ENCODE results near the gene B3GNT8.
"Not testable (repeated sequence)": the region's sequence is repeated elsewhere in the genome, so short reads cannot be mapped to it uniquely, and the experiment has no call there.

GRCh38 chr19:41463257-41464256 is 36.4 kb upstream of the B3GNT8 start:
- TF ChIP-seq CTCF, POLR2A (IDR thresholded peaks at IDR 0.05): not testable (repeated sequence)
